ENCODE results near the gene U2AF2.

Gene U2AF2

DNA sequence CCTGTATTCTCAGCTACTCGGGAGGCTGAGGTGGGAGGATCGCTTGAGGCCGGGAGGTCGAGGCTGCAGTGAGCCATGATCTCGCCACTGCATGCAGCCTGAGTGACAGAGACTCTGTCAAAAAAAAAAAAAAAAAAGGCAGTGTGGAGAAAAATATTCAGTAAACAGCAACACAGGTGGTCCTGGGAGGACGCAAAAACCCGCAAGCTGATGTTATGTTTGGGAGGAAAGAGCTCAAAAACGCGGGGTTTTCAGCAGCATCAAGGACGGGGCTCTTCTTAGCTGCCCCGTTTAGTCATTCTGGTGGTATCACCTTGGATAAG lies 29.9 kb upstream of the U2AF2 start (continued):
- TF ChIP-seq ZNF488 (tag by site-specific recombination; IDR thresholded peaks at IDR 0.05) (no peak), REST (tag by site-specific recombination; IDR thresholded peaks at IDR 0.05) (no peak)
- TF ChIP-seq, protein P1, sequence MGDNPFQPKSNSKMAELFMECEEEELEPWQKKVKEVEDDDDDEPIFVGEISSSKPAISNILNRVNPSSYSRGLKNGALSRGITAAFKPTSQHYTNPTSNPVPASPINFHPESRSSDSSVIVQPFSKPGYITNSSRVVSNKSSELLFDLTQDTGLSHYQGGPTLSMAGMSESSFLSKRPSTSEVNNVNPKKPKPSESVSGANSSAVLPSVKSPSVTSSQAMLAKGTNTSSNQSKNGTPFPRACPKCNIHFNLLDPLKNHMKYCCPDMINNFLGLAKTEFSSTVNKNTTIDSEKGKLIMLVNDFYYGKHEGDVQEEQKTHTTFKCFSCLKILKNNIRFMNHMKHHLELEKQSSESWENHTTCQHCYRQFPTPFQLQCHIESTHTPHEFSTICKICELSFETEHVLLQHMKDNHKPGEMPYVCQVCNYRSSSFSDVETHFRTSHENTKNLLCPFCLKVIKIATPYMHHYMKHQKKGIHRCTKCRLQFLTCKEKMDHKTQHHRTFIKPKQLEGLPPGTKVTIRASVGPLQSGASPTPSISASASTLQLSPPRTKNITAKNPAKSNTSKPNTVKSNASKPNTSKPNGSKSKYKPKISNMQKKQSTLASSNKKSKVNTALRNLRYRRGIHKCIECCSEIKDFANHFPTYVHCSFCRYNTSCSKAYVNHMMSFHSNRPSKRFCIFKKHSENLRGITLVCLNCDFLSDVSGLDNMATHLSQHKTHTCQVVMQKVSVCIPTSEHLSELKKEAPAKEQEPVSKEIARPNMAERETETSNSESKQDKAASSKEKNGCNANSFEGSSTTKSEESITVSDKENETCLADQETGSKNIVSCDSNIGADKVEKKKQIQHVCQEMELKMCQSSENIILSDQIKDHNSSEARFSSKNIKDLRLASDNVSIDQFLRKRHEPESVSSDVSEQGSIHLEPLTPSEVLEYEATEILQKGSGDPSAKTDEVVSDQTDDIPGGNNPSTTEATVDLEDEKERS (tag by site-specific recombination; IDR thresholded peaks at IDR 0.05): peak; percentile 50; the same call in 1 of the 2 replicates
- TF ChIP-seq, protein P2, sequence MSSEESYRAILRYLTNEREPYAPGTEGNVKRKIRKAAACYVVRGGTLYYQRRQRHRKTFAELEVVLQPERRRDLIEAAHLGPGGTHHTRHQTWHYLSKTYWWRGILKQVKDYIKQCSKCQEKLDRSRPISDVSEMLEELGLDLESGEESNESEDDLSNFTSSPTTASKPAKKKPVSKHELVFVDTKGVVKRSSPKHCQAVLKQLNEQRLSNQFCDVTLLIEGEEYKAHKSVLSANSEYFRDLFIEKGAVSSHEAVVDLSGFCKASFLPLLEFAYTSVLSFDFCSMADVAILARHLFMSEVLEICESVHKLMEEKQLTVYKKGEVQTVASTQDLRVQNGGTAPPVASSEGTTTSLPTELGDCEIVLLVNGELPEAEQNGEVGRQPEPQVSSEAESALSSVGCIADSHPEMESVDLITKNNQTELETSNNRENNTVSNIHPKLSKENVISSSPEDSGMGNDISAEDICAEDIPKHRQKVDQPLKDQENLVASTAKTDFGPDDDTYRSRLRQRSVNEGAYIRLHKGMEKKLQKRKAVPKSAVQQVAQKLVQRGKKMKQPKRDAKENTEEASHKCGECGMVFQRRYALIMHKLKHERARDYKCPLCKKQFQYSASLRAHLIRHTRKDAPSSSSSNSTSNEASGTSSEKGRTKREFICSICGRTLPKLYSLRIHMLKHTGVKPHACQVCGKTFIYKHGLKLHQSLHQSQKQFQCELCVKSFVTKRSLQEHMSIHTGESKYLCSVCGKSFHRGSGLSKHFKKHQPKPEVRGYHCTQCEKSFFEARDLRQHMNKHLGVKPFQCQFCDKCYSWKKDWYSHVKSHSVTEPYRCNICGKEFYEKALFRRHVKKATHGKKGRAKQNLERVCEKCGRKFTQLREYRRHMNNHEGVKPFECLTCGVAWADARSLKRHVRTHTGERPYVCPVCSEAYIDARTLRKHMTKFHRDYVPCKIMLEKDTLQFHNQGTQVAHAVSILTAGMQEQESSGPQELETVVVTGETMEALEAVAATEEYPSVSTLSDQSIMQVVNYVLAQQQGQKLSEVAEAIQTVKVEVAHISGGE (tag by site-specific recombination; conservative IDR thresholded peaks at IDR 0.05; ENCODE audit: low read depth): 0 out of 2 replicates have a peak, but pooled peaks have one; percentile 4

GRCh38 chr19:55626350-55626749 lies 28.5 kb upstream of the U2AF2 start:
- TF ChIP-seq SP2 (tag by site-specific recombination; IDR thresholded peaks at IDR 0.05) (no peak), ZNF37A (tag by site-specific recombination; IDR thresholded peaks at IDR 0.05) (no peak), ZNF433 (tag by site-specific recombination; IDR thresholded peaks at IDR 0.05; ENCODE audit: low read depth) (no peak), ZBTB1 (tag by site-specific recombination; IDR thresholded peaks at IDR 0.05) (no peak), ZNF785 (tag by site-specific recombination; IDR thresholded peaks at IDR 0.05) (no peak), SETDB1 (IDR thresholded peaks at IDR 0.05; ENCODE audit: insufficient read length, low read length) (no peak), HOXC10 (CRISPR knock-in tag; IDR thresholded peaks at IDR 0.05) (no peak), ZNF341 (tag by site-specific recombination; IDR thresholded peaks at IDR 0.05; ENCODE audit: low read depth) (no peak), RBAK (tag by site-specific recombination; IDR thresholded peaks at IDR 0.05) (no peak), ZNF184 (tag by site-specific recombination; IDR thresholded peaks at IDR 0.05) (no peak), ZNF747 (tag by site-specific recombination; IDR thresholded peaks at IDR 0.05) (no peak), ZNF23 (tag by site-specific recombination; IDR thresholded peaks at IDR 0.05; ENCODE audit: borderline replicate concordance) (no peak)
- TF ChIP-seq, protein P1 (tag by site-specific recombination; IDR thresholded peaks at IDR 0.05): no peak
- TF ChIP-seq, protein P3, sequence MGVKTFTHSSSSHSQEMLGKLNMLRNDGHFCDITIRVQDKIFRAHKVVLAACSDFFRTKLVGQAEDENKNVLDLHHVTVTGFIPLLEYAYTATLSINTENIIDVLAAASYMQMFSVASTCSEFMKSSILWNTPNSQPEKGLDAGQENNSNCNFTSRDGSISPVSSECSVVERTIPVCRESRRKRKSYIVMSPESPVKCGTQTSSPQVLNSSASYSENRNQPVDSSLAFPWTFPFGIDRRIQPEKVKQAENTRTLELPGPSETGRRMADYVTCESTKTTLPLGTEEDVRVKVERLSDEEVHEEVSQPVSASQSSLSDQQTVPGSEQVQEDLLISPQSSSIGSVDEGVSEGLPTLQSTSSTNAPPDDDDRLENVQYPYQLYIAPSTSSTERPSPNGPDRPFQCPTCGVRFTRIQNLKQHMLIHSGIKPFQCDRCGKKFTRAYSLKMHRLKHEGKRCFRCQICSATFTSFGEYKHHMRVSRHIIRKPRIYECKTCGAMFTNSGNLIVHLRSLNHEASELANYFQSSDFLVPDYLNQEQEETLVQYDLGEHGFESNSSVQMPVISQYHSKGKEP (tag by site-specific recombination; IDR thresholded peaks at IDR 0.05): no peak
- TF ChIP-seq, protein P4, sequence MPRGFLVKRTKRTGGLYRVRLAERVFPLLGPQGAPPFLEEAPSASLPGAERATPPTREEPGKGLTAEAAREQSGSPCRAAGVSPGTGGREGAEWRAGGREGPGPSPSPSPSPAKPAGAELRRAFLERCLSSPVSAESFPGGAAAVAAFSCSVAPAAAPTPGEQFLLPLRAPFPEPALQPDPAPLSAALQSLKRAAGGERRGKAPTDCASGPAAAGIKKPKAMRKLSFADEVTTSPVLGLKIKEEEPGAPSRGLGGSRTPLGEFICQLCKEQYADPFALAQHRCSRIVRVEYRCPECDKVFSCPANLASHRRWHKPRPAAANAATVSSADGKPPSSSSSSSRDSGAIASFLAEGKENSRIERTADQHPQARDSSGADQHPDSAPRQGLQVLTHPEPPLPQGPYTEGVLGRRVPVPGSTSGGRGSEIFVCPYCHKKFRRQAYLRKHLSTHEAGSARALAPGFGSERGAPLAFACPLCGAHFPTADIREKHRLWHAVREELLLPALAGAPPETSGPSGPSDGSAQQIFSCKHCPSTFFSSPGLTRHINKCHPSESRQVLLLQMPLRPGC (tag by site-specific recombination; IDR thresholded peaks at IDR 0.05): no peak
- peaks cover 5% of the 10 kb centered on the region for H3K4me1 ChIP-seq (ENCODE audit: control insufficient read depth, insufficient read depth, low read length)
- ChIA-PET POLR2A (interaction anchor here (0.6 to 3.5 kb wide), 2 partner anchors 26 to 167 kb away, joined by 7 to 34 read pairs; partner anchors contain the start of genes FIZ1 and ZNF524), CTCF (interaction anchor here (0.5 to 5.3 kb wide), 12 partner anchors 12 to 537 kb away, joined by 3 to 30 read pairs (median 4); partner anchors contain the start of gene ZNF865)
- no peaks in the 10 kb centered on the region for H3K9me3 ChIP-seq (ENCODE audit: control insufficient read depth, insufficient read depth, low read depth, low read length)
- H3K27ac ChIP-seq (ENCODE audit: extremely low read depth, low read depth, low read length): no peak overlapping the region
- no peak overlapping the region for H3K4me3 ChIP-seq (ENCODE audit: low read depth, low read length)
- H3K36me3 ChIP-seq (ENCODE audit: control insufficient read depth in 2 of 2, insufficient read depth in 1 of 2, low read length in 2 of 2): no peaks in the 10 kb centered on the region

Data from HEK293 (cell line).